ENCODE data around the gene NFIX. TPM values are rescaled to one million over a fixed set of nuclear protein-coding genes. Genes with fewer than 3 reads are reported as not detected.
A peak's percentile ranks its signal among the peaks of the same experiment; 100 is the strongest.

NFIX gene
- total RNA-seq, 1 donor: 114 TPM

DNA sequence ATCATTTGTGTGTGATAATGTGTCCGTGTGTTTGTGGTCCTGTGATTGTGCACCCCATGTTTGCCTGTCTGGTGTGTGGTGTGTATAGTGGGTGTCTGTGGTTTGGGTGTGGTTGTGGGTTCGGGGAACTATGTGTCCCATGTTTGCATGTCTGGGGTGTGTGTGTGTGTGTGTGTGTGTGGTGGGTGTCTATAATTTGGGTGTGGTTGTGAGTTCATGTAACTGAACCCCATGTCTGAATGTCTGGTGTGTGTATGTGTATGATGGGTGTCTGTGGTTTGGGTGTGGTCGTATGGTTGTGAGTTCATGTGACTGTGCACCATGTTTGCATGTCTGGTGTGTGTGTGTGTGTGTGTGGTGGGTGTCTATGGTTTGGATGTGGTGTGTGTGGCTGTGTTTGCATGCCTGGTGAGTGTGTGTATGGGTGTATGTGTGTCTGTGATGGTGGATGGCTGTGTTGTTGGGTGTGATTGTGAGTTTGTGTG is 11.1 kb upstream of the NFIX start:
- TF ChIP-seq CTCF (IDR thresholded peaks at IDR 0.05; ENCODE audit: extremely low read depth, low read depth, low read length): no peak
- H3K27me3 ChIP-seq (ENCODE audit: insufficient read depth, low read length): peaks cover 4% of the 10 kb centered on the region
- H3K4me1 ChIP-seq (ENCODE audit: insufficient read depth, low read length): peaks cover 16% of the 10 kb centered on the region
- H2AFZ ChIP-seq (ENCODE audit: low read length): no peak overlapping the region
- peak; percentile 59 for DNase-seq (ENCODE audit: insufficient read length, low spot score, missing footprints)
- no peaks in the 10 kb centered on the region for H3K9me3 ChIP-seq (ENCODE audit: low read depth, low read length)
- H3K79me2 ChIP-seq (ENCODE audit: insufficient read depth, low read length): no peaks in the 10 kb centered on the region
- H3K4me3 ChIP-seq (ENCODE audit: insufficient read depth, low read length): no peak overlapping the region
- H3K27ac ChIP-seq (ENCODE audit: low read depth, low read length): no peak overlapping the region
- no peaks in the 10 kb centered on the region for H3K36me3 ChIP-seq (ENCODE audit: insufficient read depth, low read length)
- no peaks in the 10 kb centered on the region for H4K20me1 ChIP-seq (ENCODE audit: insufficient read depth, low read length)
- no peak overlapping the region for H3K4me2 ChIP-seq (ENCODE audit: insufficient read depth, low read length)

DNA sequence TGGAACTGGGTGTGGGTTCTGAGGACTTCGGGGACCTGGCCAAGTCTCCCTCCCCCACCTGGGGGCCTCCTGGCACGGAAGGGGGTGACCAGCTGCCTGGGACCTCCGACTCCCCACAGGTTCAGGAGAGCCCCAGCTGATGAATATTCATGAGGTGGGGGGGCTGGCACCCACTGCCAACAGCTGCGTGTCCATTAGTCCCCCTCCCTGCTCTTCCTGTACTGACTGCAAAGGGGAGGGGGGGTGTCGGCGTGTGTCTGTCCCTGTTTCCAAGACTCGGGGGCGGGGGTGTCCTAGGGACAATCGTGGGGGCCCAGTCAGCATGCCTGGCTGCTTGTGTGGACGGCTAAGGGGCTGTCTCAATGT is 10.6 kb upstream of the NFIX start:
- H4K20me1 ChIP-seq (ENCODE audit: insufficient read depth, low read length): no peaks in the 10 kb centered on the region
- DNase-seq (ENCODE audit: insufficient read length, low spot score, missing footprints): peak; percentile 71
- H3K4me2 ChIP-seq (ENCODE audit: insufficient read depth, low read length): peak overlapping the region; percentile 23
- no peaks in the 10 kb centered on the region for H3K9me3 ChIP-seq (ENCODE audit: low read depth, low read length)
- H3K4me1 ChIP-seq (ENCODE audit: insufficient read depth, low read length): peaks cover 16% of the 10 kb centered on the region
- H3K4me3 ChIP-seq (ENCODE audit: insufficient read depth, low read length): no peak overlapping the region
- H3K79me2 ChIP-seq (ENCODE audit: insufficient read depth, low read length): no peaks in the 10 kb centered on the region
- H3K27ac ChIP-seq (ENCODE audit: low read depth, low read length): no peak overlapping the region
- peaks cover 4% of the 10 kb centered on the region for H3K27me3 ChIP-seq (ENCODE audit: insufficient read depth, low read length)
- TF ChIP-seq CTCF (IDR thresholded peaks at IDR 0.05; ENCODE audit: extremely low read depth, low read depth, low read length): no peak
- peak overlapping the region; percentile 69 for H2AFZ ChIP-seq (ENCODE audit: low read length)
- H3K36me3 ChIP-seq (ENCODE audit: insufficient read depth, low read length): no peaks in the 10 kb centered on the region

DNA sequence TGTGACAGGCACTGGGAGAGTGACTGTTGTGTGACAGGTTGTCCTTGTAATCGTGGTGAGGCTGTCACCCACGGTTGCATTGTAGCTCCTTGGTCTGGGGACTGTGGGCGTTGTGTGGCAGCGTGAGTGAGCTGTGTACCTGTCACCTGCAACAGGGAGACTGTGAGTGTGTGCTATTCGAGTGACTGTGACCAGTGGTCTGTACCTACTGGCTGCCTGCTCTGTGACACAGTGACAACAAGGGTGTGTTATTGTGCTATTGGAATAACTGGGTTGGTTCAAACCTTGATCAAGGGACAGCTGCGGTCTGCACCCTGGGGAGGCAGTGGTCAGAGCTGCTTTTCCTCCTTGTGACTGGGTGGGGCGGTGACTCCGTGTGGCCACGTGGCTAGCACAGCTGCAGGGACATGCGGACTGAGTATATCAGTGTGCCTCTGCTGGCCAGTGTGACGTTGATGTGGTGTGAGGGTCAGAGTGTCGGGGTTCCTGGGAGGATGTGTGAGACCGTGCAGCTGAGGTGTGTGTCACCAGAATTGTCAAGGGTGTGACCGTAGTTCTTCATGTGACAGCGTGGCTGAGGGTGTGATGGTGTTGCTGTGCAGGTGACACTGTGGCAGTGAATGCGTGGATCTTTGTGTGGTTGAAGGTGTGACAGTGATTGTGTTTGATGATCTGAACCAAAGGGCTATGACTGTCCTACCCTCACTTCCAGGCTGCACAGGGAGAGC is 10.1 kb upstream of the NFIX start:
- TF ChIP-seq CTCF (IDR thresholded peaks at IDR 0.05; ENCODE audit: extremely low read depth, low read depth, low read length): no peak
- peak; percentile 93 for DNase-seq (ENCODE audit: insufficient read length, low spot score, missing footprints)
- H2AFZ ChIP-seq (ENCODE audit: low read length): peak overlapping the region; percentile 69
- no peak overlapping the region for H3K4me3 ChIP-seq (ENCODE audit: insufficient read depth, low read length)
- H4K20me1 ChIP-seq (ENCODE audit: insufficient read depth, low read length): no peaks in the 10 kb centered on the region
- H3K27me3 ChIP-seq (ENCODE audit: insufficient read depth, low read length): peaks cover 4% of the 10 kb centered on the region
- H3K4me1 ChIP-seq (ENCODE audit: insufficient read depth, low read length): peaks cover 16% of the 10 kb centered on the region
- H3K4me2 ChIP-seq (ENCODE audit: insufficient read depth, low read length): peak overlapping the region; percentile 23
- H3K36me3 ChIP-seq (ENCODE audit: insufficient read depth, low read length): no peaks in the 10 kb centered on the region
- no peaks in the 10 kb centered on the region for H3K9me3 ChIP-seq (ENCODE audit: low read depth, low read length)
- no peaks in the 10 kb centered on the region for H3K79me2 ChIP-seq (ENCODE audit: insufficient read depth, low read length)
- no peak overlapping the region for H3K27ac ChIP-seq (ENCODE audit: low read depth, low read length)

- H3K4me3 ChIP-seq (ENCODE audit: insufficient read depth, low read length): no peak overlapping the region
- TF ChIP-seq CTCF (IDR thresholded peaks at IDR 0.05; ENCODE audit: extremely low read depth, low read depth, low read length): no peak
- no peaks in the 10 kb centered on the region for H3K9me3 ChIP-seq (ENCODE audit: low read depth, low read length)
- no peak overlapping the region for H3K4me2 ChIP-seq (ENCODE audit: insufficient read depth, low read length)
- peak; percentile 4 for DNase-seq (ENCODE audit: insufficient read length, low spot score, missing footprints)
- H3K79me2 ChIP-seq (ENCODE audit: insufficient read depth, low read length): no peaks in the 10 kb centered on the region
- H2AFZ ChIP-seq (ENCODE audit: low read length): no peak overlapping the region
- peaks cover 4% of the 10 kb centered on the region for H3K27me3 ChIP-seq (ENCODE audit: insufficient read depth, low read length)
- H4K20me1 ChIP-seq (ENCODE audit: insufficient read depth, low read length): no peaks in the 10 kb centered on the region
- peaks cover 16% of the 10 kb centered on the region for H3K4me1 ChIP-seq (ENCODE audit: insufficient read depth, low read length)
- H3K36me3 ChIP-seq (ENCODE audit: insufficient read depth, low read length): no peaks in the 10 kb centered on the region
- no peak overlapping the region for H3K27ac ChIP-seq (ENCODE audit: low read depth, low read length)
Measured at GRCh38 chr19:12986726-12987125, 8.5 kb upstream of the NFIX start.
